ENCODE data around the gene TSPAN2. TPM values are rescaled to one million over a fixed set of nuclear protein-coding genes. Genes with fewer than 3 reads are reported as not detected.

The TSPAN2 gene
- polyA plus RNA-seq, 3 donors: 3.5 to 20.6 (median 16.7) TPM

DNA sequence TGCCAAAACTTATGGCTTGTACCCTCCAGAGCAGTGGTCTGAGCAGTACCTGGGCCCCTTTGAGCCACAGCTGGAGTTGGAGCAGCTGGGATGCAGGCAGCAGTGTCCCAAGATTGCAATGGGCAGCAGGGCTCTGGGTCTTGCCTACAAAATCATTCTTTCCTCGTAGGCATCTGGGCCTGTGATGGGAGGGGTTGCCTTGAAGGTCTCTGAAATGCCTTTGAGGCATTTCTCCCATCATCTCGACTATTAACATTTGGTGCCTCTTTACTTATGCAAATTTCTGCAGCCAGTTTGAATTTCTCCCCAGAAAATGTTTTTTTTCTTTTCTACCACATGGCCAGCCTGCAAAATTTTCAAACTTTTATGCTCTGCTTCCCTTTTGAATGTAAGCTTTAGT lies 31.0 kb upstream of the TSPAN2 start:
- H3K27ac Mint-ChIP-seq: no peak overlapping the region
- H3K27me3 Mint-ChIP-seq (ENCODE audit: low read depth in 3 of 3): peaks cover 0 to 6% (median 2%) of the 10 kb centered on the region in 3 donors
- no peaks in the 10 kb centered on the region for H4K20me1 ChIP-seq (ENCODE audit: insufficient read depth, low read length)
- H3K9me3 Mint-ChIP-seq: peaks cover 13 to 43% (median 27%) of the 10 kb centered on the region in 7 donors
- intact Hi-C loops (cut with micrococcal nuclease): no loop called here
- no peak overlapping the region for H3K4me2 ChIP-seq (replicated peaks; ENCODE audit: extremely low read depth, low read length, poor library complexity, severe bottlenecking)
- no peak overlapping the region for H3K27ac ChIP-seq (ENCODE audit: low read depth in 1 of 2, low read length in 2 of 2)
- no peak for DNase-seq
- no peak overlapping the region for H2AFZ ChIP-seq (ENCODE audit: insufficient read depth, low read depth, low read length, poor library complexity, severe bottlenecking)
- no CpG with 5 or more reads among the region's 2 CpGs for WGBS (ENCODE audit: insufficient coverage)
- no peak overlapping the region for H3K4me3 Mint-ChIP-seq
- no peaks in the 10 kb centered on the region for H3K27me3 ChIP-seq (ENCODE audit: control insufficient read depth in 2 of 2, insufficient read depth in 2 of 2, low read length in 2 of 2)
- no peaks in the 10 kb centered on the region for H3K4me1 Mint-ChIP-seq
- no peaks in the 10 kb centered on the region for H3K4me1 ChIP-seq (ENCODE audit: control insufficient read depth in 1 of 2, insufficient read depth in 2 of 2, low read length in 2 of 2)
- no peak for TF ChIP-seq CTCF (IDR thresholded peaks at IDR 0.05)
- H3K36me3 ChIP-seq (replicated peaks in 1 of 2; ENCODE audit: control insufficient read depth in 1 of 2, insufficient read depth in 2 of 2, low read length in 2 of 2): no peaks in the 10 kb centered on the region
- H3K9ac ChIP-seq (ENCODE audit: insufficient read depth, low read length, poor library complexity, severe bottlenecking): no peak overlapping the region
- no peaks in the 10 kb centered on the region for H3K79me2 ChIP-seq (ENCODE audit: insufficient read depth, low read length)
- H3K9me3 ChIP-seq (replicated peaks in 1 of 2; ENCODE audit: control insufficient read depth in 1 of 2, insufficient read depth in 1 of 2, low read length in 2 of 2): peaks cover 15 to 19% of the 10 kb centered on the region in 2 donors
- no peak overlapping the region for H3K4me3 ChIP-seq (replicated peaks in 1 of 3; ENCODE audit: low read depth in 2 of 3, low read length in 3 of 3)
- H3K36me3 Mint-ChIP-seq: no peaks in the 10 kb centered on the region

DNA sequence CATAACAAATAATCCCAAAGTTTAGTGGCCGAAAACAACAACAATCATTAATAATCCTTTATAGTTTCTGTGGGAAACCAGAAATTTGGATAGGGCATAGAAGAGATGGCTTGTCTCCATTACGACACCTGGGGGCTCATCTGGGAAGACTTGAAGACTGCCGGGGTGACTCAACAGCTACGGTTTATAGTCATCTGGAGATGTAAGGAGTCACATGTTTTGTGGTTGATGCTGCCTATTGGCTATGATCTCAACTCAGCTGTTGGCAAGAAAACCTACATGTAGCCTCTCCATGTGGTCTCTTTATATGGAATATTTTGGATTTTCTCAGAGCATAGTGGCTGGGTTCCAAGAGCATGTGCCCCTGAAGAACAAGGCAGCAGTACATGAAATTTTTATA lies 29.3 kb upstream of the TSPAN2 start:
- H2AFZ ChIP-seq (ENCODE audit: insufficient read depth, low read depth, low read length, poor library complexity, severe bottlenecking): no peak overlapping the region
- H4K20me1 ChIP-seq (ENCODE audit: insufficient read depth, low read length): no peaks in the 10 kb centered on the region
- no peak overlapping the region for H3K27ac ChIP-seq (ENCODE audit: low read depth in 1 of 2, low read length in 2 of 2)
- no peaks in the 10 kb centered on the region for H3K4me1 Mint-ChIP-seq
- peaks cover 15 to 19% of the 10 kb centered on the region in 2 donors for H3K9me3 ChIP-seq (replicated peaks in 1 of 2; ENCODE audit: control insufficient read depth in 1 of 2, insufficient read depth in 1 of 2, low read length in 2 of 2)
- peaks cover 0 to 6% (median 2%) of the 10 kb centered on the region in 3 donors for H3K27me3 Mint-ChIP-seq (ENCODE audit: low read depth in 3 of 3)
- no peaks in the 10 kb centered on the region for H3K4me1 ChIP-seq (ENCODE audit: control insufficient read depth in 1 of 2, insufficient read depth in 2 of 2, low read length in 2 of 2)
- H3K9me3 Mint-ChIP-seq: peaks cover 13 to 38% (median 22%) of the 10 kb centered on the region in 7 donors
- no peak overlapping the region for H3K4me3 ChIP-seq (replicated peaks in 1 of 3; ENCODE audit: low read depth in 2 of 3, low read length in 3 of 3)
- H3K27ac Mint-ChIP-seq: no peak overlapping the region
- no peak for DNase-seq
- H3K79me2 ChIP-seq (ENCODE audit: insufficient read depth, low read length): no peaks in the 10 kb centered on the region
- no peaks in the 10 kb centered on the region for H3K36me3 Mint-ChIP-seq
- H3K9ac ChIP-seq (ENCODE audit: insufficient read depth, low read length, poor library complexity, severe bottlenecking): no peak overlapping the region
- TF ChIP-seq CTCF (IDR thresholded peaks at IDR 0.05): no peak
- H3K36me3 ChIP-seq (replicated peaks in 1 of 2; ENCODE audit: control insufficient read depth in 1 of 2, insufficient read depth in 2 of 2, low read length in 2 of 2): no peaks in the 10 kb centered on the region
- intact Hi-C loops (cut with micrococcal nuclease): no loop called here
- H3K4me3 Mint-ChIP-seq: no peak overlapping the region
- no peaks in the 10 kb centered on the region for H3K27me3 ChIP-seq (ENCODE audit: control insufficient read depth in 2 of 2, insufficient read depth in 2 of 2, low read length in 2 of 2)
- no peak overlapping the region for H3K4me2 ChIP-seq (replicated peaks; ENCODE audit: extremely low read depth, low read length, poor library complexity, severe bottlenecking)
- WGBS (ENCODE audit: insufficient coverage): 92% methylated on average over 2 of the region's 4 CpGs

Data from CD14-positive monocyte (primary cell).